HG02973 (cell line): ENCODE results near the gene FGFR2.

ENCODE experiments used
- ATAC-seq: cut with Tn5 transposase; IDR thresholded peaks from one replicate; pipeline ENCODE4 v1.9.1; 2021; ENCODE audit warnings: moderate library complexity; ENCODE audit not compliant: unreplicated experiment

Gene FGFR2

DNA sequence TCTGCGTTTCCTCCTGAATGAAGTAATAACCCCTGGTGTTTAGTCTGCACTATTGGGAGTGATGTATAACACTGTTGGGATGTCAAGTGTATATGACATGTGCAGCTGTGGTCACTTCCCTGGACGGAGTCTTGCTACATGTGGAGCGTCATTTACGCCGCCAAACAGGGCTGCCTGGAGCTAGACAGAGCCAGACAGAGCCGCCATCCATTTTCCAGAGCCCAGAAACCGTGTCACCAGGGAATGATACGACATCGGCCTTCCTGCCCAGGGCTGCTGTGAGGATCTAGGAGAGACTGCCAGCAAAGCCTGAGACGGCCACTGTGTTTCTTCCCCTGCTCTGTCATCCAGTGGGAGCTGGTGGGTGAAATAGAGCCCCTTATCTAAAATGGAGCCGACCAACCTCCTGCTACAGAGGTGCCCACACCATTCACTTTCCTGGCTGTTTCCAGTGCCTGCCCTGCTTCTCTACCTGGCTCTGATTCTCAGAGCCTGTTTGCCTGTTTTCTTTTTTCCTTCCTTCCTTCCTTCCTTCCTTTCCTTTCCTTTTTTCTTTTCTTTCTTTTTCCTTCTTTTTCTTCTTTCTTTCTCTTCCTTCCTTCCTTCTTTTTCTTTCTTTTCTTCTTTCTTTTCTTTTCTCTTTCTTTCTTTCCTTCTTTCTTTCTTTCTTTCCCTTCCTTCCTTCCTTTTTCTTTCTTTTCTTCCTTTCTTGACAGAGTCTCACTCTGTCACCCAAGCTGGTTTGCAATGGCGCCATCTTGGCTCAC is 13.3 kb upstream of the FGFR2 start:
- no peak for ATAC-seq

DNA sequence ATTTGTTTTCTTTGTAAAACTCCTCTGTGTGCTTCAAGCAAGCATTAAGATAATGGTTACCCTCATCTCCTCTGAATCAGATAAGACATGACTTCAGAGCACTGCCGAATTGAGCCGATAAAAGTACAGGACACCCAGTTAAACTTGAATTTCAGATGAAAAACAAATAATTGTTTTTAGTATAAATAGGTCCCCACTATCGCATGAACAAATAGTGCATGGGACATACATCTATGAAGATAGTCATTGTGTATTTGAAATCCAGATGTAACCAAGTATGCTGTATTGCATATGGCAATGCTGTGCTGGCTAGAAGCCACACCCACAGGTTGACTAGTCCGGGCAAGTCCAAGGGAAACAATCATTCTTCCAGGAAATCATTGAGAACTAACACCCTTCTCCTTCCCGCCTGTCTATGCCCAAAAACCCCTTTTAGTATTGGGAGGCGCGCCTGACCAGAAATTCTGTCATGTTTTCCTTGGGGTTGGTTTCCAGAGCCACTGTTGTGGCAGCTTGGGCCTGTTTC is 12.6 kb upstream of the FGFR2 start:
- no peak for ATAC-seq

DNA sequence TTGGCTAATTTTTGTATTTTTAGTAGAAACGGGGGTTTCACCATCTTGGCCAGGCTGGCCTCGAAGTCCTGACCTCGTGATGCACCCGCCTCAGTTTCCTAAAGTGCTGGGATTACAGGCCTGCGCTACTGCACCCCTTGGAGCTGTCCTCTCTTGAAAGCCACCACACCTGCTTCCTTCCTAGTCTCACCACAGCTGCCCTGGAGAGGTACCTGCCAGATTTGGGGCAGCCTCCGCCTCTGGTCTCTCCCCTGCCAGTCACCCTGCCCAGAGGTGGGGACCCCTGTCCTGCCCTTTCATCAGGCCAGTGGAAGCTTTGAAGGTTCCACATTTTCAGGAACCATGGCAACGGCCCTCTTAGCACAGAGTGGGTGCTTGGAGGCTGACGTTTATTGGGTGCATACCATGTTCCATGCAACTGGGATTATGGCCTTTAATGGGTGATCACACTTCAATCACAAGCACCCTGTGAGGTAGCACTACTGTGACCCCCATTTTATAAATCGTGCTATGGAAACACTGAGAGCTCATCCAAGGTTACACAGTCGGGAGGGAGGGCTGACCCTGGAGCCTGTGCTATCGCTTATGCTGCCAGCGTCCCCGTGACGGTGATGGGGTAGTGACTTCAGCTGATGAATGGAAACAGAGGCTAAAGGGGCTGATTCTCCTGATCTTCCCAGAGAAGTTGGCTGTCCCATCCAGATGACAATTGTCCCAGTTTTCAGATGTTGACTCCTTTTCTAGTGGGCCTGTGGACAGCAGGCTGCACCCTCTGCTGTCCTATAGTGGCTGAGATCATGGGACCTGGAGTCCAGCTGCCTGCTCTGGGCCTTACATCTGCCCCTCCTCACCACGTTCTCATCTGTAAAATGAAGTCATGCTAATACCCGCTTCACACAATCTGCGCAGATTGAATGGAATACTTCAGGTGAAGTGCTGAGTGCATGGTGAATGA is 11.5 kb upstream of the FGFR2 start:
- no peak for ATAC-seq

DNA sequence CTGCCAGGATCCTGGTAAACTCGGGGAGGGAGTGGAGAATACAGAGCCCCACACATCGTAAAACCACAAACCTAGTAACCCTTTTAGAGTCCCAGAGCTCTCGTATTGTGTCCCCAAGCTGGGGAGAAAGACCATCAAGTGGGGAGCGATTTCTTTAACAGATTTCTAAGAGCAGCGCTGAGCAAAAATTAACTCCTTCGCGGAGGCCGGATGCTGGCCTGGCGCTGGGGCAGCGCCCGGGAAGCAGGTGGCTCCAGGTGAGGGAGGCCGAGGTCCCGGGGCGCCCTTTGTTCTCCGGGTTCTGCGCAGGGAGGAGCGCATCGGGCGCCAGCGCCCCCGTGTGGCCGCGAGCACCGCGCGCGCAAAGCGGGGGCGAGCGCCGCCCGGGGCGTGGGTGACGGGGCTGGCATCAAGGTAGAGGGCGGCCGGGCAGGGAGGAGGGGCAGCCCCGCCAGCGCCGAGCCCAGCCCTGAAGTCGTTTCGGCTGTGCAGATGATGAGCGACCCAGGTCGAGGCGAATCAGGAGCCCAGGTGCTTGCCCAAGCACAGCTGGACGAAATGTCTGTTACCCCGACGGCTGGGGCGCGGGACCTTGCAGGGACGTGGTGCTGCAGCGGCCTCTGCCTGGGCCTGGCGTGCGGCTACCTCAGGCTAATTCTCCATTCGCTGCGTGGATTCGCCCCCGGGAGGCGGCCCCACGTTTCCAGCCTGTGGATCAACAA is 10.4 kb upstream of the FGFR2 start:
- peak; percentile 60 for ATAC-seq

DNA sequence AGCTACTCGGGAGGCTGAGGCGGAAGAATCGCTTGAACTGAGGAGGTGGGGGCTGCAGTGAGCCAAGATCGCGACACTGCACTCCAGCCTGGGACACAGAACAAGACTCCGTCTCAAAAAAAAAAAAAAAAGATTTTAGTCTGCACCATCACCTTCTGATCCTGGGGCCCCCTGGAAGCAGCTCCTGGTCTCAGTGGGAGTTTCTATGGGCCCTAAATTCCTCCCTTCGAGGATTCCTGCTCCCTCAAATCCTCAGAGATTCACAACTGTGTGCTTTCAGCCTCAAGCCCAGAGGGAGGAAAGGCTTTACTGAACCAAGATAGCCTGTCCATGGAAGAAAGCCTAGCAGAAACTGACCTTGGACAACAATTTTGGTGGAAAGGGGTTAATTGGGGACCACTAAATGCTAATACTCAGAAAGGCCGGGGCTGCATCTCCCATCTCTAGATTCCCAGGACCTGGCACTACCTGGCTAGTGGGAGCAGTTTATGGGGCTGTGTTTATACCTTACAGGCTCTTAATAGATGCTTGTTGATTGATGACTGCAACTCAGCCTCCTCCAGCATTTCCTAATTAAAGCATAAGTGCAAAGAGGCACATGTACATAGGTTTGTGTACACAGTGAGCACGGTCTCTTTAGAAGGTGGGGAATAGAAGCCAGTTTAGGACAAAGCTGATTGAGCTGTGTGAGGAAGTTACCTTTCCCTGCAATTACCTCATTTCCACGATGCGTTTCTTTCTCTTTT is 9.2 kb upstream of the FGFR2 start:
- ATAC-seq, result no peak

DNA sequence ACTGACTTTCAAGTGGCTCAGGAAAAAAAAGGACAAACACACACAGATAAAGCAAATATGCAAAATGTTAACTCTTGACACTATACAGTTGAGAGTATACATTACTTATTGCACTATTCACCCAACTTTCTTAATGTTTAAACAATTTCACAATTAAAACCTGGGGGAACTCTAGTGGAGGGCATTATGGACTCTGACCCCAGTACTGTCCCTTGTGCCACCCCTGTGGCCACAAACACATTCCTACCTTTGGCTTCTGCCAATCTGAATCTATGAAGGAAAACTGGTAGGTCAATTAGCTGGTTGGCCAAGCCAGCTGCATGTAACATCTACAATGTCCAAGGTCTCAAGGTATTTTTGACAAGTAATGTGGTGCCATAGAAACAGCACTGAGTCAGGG is 7.5 kb upstream of the FGFR2 start:
- ATAC-seq, result no peak

DNA sequence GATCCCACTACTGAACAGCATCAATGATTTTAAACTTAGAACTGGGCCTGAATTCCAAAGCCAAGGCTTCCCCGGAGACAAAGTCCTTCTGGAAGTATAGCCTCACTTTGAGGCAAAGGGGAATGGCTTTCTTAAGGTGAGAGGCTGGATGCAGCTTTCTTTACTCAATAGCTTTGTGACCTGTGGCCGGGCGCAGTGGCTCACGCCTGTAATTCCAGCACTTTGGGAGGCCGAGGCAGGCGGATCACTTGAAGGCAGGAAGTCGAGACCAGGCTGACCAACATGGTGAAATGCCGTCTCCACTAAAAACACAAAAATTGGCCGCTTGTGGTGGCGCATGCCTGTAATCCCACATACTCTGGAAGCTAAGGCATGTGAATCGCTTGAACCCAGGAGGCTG is 3.2 kb upstream of the FGFR2 start:
- ATAC-seq, result no peak

DNA sequence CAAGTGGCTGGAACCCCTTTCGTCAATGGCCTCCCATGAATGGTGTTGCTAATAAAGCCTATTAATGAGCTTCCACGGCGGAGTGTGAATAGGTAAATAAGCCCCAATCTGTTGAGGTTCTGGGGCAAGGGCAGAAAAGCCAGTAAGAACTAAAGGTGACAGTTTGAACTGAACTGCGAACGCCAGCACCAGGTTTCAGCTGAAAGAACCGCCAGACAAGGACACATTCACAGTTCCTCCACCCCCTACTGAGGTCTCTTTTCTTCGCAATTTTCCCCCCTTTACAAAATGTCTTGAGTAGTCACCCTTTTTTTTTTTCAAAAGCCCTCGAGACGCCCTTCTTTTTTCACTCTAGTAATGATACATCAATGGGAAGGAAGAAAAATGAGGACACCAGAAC is 2.4 kb upstream of the FGFR2 start:
- no peak for ATAC-seq

DNA sequence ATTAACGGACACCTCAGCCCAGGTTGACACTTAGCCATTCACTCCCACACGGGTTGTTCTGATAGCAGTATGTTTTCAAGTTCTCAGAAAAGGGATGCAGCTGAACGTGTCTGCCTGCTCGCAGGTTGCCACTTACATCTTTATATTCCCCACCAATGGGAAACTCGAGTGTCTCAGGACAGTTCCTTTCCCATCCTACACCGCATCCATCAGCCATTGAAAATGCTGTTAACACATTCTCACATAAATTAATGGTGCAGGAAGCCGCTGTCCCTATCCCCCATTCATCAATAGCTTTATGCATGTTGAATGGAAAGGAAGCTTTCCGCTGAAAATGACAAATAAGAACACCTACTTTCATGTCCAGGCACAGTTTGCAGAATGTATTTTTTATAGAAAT is 1.7 kb upstream of the FGFR2 start:
- ATAC-seq, result no peak

DNA sequence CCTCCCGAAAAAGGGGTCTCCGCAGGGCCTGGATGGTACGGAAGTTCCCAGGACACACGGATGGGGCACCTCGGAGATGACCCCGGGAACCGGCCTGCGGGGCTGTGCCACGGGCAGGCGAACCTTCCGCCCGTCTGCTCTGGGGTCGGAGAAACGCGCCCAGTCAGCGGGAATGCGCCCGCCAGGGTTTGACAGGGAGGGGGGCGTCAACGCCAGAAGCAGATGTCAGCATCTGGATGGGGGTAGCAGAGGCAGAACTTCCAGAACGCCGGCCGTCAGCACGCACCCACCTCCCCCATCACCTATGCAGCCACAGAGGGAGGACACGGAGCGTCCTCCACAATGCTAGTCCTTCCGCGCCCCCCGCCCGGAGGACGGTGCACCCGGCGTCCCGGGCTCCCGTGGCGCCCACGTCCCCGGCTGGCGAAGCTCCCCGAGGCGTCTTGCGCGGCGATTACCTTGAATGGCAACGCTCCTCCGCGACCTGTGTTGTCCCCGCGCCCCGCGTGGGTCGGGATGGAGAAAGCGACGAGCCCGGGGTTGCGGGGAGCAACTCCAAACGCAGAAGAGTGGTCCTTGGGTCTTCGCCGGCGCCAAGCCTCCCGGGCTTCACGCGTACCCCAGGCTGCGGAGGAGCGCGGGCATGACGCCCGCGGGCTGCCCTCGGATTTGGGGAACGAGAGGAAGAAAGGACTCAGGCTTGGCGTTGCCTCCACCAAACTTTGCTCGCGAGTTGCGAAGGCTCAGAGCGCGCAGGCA is 561 bp downstream of the FGFR2 start:
- no peak for ATAC-seq

DNA sequence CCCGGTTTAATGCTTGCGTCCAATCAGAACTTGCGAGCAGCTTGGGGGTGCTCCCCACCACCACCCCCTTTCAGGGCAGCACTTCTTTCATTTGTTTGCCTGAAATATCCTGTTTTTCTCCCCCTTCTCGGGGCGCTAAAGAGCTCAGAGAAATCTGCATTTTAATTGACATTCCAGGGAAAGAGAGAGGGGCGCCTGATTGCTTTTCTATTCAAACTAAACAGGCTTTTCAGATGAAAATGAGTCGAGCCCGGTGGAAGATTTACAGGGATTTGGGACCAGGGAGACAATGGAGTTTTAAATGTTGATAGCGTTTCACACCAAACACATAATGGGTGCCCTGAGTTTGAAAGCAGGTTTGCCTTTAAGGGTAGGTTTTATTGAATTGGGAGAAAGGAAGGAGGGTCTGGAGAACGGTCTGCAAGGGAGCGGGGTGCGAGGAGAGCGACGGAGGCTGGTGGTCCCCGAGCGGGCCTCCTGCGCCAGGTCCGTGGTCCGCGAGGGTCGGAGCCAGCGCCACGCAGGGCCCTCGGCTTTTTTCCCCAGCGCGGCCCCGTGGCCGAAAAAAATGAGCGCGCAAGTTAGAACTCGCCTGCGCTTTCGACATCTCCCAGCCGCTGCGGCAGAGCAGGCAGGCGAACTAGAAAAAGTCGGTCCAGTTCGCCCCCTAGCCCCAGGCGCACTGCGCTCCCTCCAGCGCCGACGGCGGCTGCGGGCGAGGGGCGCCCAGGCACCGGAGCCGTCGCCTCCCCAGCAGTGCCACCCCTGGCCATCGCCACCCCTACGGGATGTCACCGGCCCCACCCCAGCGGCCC is 1.3 kb downstream of the FGFR2 start:
- no peak for ATAC-seq

DNA sequence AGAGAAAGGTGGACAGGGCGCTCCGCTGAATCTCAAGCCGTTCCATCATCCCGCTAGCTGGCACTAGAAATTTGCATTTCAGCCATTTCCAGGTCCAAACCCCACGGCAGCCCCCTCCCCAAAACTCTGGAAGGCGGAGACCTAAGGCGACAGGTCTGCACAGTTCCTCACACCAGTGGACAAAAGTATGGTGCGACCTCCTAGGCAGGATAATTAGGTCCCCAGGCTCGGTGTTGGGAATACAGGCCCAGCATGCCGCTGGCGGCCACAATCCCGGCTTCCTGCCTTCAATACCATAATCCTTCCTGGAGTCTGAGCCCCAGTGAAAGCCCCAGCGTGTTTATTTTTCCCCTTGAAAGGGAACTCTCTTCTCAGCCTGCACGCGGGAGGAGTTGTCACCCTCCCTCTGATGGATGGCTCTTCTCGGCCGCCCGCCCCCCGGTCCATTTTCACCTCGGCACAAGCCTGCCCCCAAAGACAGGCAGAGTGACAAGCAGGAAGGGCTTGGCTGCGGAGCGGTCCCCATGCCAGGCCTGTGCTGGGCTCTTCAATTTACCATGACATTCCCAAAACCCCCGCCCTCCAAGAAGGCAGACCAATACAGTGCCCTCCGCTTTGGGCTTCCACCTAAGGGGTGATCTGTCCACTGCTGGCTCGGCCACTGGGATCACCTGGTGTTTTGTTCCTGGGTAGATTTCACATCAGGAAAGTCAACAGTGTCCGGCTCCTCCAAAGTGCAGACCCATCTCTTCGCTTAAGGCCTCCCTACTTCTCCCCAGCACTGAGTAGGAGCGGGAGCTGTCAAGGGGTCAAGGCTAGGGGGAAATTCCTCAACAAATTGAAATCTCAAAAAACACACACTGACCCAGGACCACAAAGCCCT is 2.2 kb downstream of the FGFR2 start:
- ATAC-seq, result no peak

DNA sequence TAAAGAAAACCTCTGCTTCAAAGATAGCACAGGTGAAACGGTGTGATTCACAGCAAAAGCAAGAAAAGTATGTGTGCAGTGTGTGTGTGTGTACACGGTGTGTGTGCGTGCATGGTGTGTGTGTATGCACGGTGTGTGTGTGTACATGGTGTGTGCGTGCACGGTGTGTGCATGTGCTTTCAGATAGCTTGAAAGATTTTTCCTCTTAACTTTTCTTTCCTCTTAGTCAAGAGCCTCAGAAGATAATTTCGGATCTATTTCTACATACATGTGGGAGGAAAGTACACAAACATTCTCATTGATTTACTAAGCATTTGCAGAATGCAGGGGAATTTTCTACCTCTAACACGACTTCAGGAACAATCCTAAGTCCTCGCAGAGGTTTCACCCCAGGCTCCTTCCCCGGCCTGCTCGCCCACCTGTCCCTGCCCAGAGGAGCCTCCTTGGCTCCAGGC is 2.9 kb downstream of the FGFR2 start:
- no peak for ATAC-seq

DNA sequence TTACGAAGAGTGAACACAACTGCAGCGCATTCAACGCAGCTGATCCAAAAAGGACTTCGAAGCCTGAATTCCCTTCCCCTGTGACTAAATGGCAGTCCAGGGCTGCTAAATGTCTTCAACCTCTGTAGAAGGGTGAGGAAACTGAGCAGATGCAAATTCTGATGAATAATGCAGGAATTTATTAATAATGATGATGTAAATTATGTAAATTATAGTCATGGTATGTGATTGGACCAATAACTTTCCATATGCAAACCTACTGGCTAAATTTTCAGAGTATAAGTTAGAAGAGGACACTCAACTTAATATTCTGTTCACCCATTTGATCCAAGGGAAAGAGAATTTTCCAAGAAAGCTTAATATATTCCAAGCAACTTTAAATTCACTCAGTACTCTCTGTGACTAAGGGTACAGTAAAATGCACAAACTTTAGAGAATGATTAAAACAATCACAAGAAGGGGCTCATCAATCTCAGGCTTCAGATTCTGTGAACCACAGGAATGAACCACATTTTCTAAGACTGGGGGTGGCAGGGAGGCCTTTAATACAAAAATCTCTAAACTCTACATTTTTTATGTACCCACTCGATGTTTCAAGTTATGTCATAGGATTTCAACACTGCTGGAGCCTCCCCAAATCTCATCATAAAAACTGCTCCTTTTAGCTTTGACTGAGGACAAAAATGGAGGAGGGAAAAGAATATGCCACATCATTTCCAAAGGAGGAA is 3.5 kb downstream of the FGFR2 start:
- ATAC-seq, result no peak

DNA sequence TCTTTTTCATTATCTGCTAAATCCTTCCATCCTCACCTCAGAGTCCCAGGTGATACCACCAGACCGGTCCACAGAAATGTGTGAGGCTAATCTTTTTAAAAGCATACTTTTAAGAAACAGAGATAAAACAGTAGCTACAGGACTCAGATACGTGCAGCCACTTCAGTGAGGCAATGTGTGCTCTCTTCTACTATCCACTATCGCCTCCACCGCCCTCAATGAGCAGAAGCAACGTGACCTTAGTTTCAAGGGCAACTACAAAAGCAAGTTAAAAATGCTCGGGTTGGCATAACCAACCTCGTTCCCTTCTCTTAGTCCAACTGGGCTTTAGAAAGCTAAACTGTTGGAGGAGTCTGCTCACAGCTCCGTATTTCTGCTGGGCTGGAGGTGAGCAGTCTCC is 4.2 kb downstream of the FGFR2 start:
- ATAC-seq, result no peak

DNA sequence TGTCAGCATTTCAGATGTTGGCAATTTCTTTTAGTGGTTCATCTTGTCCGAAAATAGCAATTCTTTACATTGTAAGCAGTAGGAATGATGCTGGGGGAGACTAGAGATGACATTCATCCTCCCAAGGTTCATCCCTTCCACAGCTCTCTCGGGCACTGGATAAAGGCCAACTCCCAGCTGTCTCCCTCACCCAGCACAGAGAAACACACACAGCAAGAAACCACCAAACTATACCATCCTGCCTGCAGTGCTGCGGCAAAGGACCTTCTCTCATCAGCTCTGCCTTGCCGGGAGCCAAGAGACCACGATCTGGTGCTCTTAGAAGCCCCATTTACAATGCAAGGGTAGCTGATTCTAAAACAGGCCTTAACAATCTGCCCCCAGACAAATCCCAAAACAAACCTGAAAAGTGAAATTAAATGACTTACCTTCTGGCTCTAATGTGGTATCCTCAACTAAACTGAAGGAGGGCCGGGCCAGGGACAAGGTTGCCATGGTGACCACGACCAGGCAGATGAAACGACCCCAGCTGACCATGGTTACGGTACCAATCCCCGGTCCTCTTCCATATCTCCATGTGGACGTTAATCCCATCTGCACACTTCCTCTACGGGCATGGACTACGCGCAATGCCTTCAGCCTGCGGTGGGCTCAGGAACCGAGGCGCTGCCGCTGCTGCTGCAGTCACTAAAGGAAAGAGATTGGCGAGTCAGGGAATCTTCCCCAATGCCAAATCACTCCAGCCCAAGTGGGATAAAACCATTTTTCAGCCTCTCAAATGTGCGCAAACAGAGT is 4.8 kb downstream of the FGFR2 start:
- no peak for ATAC-seq
